ENCODE measurements around the gene GJC2.

DNA sequence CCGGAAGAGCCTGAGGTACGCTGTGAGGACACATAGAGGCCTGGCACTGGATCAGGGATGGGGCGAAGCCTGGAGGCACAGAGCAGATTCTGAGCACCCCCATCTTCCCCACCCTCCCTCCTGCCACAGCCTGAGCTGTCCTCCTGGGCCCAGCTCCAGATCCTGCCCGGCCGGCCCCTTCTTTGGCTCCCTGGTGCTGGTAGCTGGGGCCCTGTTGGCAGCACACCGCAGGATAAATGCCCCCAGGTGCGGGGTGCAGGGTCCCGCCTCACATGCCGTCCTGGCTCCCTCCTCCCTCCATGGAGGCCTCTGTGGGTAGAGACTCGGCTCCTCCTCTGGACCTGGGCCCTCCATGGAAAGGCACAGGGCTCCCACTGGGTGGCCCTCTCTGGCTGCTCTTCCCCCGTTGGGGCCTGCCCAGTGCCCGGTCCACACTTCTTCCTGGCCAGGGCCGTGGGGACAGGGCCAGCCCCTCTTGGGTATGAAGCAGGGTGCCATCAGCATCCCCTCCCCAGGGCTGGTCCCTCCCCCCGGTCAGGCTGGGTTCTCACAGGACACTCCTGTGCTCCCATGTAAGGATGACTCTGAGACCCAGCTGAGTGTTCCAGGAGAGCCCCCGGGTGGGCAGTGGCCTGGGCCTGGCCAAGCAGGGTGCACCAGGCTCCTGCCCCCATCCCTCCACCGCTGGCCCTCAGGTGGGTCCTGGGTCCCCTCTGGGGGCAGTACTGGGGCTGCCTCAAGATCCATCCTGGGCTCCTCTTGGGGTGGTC lies 57.0 kb downstream of the GJC2 start:
- TF ChIP-seq GABPA (IDR thresholded peaks at IDR 0.05 in 1 of 2, conservative IDR thresholded peaks at IDR 0.05 in 1 of 2): no peak
- TF ChIP-seq, protein P1, sequence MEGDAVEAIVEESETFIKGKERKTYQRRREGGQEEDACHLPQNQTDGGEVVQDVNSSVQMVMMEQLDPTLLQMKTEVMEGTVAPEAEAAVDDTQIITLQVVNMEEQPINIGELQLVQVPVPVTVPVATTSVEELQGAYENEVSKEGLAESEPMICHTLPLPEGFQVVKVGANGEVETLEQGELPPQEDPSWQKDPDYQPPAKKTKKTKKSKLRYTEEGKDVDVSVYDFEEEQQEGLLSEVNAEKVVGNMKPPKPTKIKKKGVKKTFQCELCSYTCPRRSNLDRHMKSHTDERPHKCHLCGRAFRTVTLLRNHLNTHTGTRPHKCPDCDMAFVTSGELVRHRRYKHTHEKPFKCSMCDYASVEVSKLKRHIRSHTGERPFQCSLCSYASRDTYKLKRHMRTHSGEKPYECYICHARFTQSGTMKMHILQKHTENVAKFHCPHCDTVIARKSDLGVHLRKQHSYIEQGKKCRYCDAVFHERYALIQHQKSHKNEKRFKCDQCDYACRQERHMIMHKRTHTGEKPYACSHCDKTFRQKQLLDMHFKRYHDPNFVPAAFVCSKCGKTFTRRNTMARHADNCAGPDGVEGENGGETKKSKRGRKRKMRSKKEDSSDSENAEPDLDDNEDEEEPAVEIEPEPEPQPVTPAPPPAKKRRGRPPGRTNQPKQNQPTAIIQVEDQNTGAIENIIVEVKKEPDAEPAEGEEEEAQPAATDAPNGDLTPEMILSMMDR (IDR thresholded peaks at IDR 0.05; ENCODE audit: low read depth, low read length, missing input control): no peak
- TF ChIP-seq RAD21 (IDR thresholded peaks at IDR 0.05): no peak
- TF ChIP-seq RXRA (IDR thresholded peaks at IDR 0.05): no peak
- TF ChIP-seq FOXA1 (IDR thresholded peaks at IDR 0.05): no peak
- TF ChIP-seq, protein P2, sequence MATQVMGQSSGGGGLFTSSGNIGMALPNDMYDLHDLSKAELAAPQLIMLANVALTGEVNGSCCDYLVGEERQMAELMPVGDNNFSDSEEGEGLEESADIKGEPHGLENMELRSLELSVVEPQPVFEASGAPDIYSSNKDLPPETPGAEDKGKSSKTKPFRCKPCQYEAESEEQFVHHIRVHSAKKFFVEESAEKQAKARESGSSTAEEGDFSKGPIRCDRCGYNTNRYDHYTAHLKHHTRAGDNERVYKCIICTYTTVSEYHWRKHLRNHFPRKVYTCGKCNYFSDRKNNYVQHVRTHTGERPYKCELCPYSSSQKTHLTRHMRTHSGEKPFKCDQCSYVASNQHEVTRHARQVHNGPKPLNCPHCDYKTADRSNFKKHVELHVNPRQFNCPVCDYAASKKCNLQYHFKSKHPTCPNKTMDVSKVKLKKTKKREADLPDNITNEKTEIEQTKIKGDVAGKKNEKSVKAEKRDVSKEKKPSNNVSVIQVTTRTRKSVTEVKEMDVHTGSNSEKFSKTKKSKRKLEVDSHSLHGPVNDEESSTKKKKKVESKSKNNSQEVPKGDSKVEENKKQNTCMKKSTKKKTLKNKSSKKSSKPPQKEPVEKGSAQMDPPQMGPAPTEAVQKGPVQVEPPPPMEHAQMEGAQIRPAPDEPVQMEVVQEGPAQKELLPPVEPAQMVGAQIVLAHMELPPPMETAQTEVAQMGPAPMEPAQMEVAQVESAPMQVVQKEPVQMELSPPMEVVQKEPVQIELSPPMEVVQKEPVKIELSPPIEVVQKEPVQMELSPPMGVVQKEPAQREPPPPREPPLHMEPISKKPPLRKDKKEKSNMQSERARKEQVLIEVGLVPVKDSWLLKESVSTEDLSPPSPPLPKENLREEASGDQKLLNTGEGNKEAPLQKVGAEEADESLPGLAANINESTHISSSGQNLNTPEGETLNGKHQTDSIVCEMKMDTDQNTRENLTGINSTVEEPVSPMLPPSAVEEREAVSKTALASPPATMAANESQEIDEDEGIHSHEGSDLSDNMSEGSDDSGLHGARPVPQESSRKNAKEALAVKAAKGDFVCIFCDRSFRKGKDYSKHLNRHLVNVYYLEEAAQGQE (IDR thresholded peaks at IDR 0.05): no peak
- no peak for TF ChIP-seq SP1 (IDR thresholded peaks at IDR 0.05)
- TF ChIP-seq HNF4G (IDR thresholded peaks at IDR 0.05): no peak
- TF ChIP-seq TAF1 (conservative IDR thresholded peaks at IDR 0.05): no peak
- TF ChIP-seq, protein P3, sequence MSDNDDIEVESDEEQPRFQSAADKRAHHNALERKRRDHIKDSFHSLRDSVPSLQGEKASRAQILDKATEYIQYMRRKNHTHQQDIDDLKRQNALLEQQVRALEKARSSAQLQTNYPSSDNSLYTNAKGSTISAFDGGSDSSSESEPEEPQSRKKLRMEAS (IDR thresholded peaks at IDR 0.05): no peak
- TF ChIP-seq YY1 (IDR thresholded peaks at IDR 0.05): no peak
- TF ChIP-seq JUND (IDR thresholded peaks at IDR 0.05): no peak
- TF ChIP-seq EGR1 (IDR thresholded peaks at IDR 0.05; ENCODE audit: low read depth in 2 of 2): no peak
- TF ChIP-seq, protein P4, sequence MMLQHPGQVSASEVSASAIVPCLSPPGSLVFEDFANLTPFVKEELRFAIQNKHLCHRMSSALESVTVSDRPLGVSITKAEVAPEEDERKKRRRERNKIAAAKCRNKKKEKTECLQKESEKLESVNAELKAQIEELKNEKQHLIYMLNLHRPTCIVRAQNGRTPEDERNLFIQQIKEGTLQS (IDR thresholded peaks at IDR 0.05): no peak
